Measurements from ENCODE around the gene FAM3B.

DNA sequence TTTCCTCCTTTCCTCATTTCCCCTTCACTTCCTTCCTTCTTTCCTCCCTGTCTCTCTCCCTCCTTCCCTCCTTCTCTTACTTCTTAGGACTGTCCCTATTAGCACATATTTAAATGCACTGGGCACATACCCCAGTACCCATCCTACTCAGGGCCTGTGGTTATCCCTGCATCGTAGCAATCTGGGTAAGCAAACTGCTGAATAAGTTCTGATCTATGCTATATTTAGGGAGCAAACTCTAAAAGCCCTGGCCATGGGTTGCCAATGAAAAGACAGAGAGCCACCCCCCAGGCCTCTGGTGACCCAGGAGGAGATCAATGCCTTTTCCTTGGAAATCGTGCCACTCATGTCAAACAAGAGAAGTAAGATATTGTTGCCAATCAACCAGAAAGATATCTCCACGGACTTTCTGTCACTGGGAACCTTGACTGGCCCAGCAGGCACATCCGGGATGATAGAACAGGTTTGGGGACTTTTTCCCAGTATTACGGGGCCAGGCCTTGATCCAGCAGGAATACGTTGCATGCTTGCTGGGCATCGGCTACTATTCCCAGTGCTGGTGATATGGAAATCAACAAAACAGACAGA, 5.4 kb downstream of the FAM3B start:
- TF ChIP-seq POLR2A (IDR thresholded peaks at IDR 0.05; ENCODE audit: low read depth, low read length) (no peak), TAF1 (IDR thresholded peaks at IDR 0.05; ENCODE audit: borderline replicate concordance, low read depth, low read length) (no peak)

All from GM12892 (cell line).